Measurements from ENCODE around the gene FLT3. TPM values are rescaled to one million over a fixed set of nuclear protein-coding genes. Genes with fewer than 3 reads are reported as not detected.

FLT3 gene
- total and polyA plus RNA-seq, 2 of the 13 experiments (the other 11 are each of a cell fraction or from before 2014, with no cell fraction given) = not detected

DNA sequence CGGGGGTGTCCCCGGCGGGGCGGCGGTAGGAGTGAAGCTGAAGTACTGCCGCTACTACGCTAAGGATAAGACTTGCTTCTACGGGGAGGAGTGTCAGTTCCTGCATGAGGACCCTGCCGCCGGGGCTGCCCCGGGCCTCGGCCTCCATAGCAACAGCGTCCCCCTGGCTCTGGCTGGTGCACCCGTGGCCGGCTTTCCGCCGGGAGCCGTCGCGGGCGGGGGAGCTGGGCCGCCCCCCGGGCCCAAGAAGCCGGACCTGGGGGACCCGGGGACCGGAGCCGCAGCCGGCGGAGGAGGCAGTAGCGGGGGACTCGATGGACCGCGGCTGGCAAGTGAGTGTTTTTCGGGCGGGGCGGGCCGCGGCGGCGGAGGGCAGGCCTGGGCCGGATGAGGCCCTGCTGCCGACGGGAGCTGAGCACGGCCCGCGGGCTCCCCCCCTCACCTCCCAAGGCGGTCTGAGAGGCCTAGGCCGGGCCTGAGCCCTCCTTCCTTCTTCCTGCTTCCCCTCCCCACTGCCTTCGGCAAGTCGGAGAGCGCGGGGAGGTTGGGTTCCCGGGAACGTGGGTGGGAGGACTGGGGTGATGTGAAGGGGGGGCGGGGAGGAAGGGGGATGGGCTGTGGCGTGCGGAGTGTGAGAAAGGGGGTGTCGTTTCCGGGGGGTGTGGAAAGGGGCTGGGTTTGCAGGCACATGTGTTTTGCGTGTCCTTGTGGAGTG is 38.5 kb upstream of the FLT3 start (continued):
- TF ChIP-seq, protein P1, sequence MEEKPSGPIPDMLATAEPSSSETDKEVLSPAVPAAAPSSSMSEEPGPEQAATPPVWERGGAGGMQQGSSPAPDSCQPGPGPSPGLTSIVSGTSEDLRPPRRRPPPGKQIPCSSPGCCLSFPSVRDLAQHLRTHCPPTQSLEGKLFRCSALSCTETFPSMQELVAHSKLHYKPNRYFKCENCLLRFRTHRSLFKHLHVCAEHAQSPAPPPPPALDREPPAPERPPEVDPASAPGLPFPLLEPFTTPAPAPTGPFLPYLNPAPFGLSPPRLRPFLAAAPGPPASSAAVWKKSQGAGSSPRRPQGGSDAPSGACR (CRISPR knock-in tag; IDR thresholded peaks at IDR 0.05) = no peak; the same call in 1 of the 2 replicates
- TF ChIP-seq, protein P2, sequence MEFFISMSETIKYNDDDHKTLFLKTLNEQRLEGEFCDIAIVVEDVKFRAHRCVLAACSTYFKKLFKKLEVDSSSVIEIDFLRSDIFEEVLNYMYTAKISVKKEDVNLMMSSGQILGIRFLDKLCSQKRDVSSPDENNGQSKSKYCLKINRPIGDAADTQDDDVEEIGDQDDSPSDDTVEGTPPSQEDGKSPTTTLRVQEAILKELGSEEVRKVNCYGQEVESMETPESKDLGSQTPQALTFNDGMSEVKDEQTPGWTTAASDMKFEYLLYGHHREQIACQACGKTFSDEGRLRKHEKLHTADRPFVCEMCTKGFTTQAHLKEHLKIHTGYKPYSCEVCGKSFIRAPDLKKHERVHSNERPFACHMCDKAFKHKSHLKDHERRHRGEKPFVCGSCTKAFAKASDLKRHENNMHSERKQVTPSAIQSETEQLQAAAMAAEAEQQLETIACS (CRISPR knock-in tag; IDR thresholded peaks at IDR 0.05) = no peak
- TF ChIP-seq FIP1L1 (IDR thresholded peaks at IDR 0.05; ENCODE audit: borderline replicate concordance, insufficient read depth, low read depth, low read length) (no peak), ZNF713 (CRISPR knock-in tag; IDR thresholded peaks at IDR 0.05) (no peak), ZFP1 (CRISPR knock-in tag; IDR thresholded peaks at IDR 0.05) (no peak), NFE2 (CRISPR knock-in tag; IDR thresholded peaks at IDR 0.05) (no peak), NFRKB (IDR thresholded peaks at IDR 0.05) (no peak), SALL1 (CRISPR knock-in tag; IDR thresholded peaks at IDR 0.05) (peak; percentile 36; the same call in 1 of the 2 replicates), ZNF446 (CRISPR knock-in tag; IDR thresholded peaks at IDR 0.05) (no peak), ZNF792 (CRISPR knock-in tag; IDR thresholded peaks at IDR 0.05) (no peak), NR2F6 (IDR thresholded peaks at IDR 0.05) (no peak), NR2F6 (CRISPR knock-in tag; IDR thresholded peaks at IDR 0.05) (no peak), TBL1XR1 (IDR thresholded peaks at IDR 0.05; ENCODE audit: borderline replicate concordance, low read length, partially characterized antibody) (no peak), ZNF124 (CRISPR knock-in tag; IDR thresholded peaks at IDR 0.05) (no peak), TRIM24 (CRISPR knock-in tag; IDR thresholded peaks at IDR 0.05) (no peak), BRCA1 (CRISPR knock-in tag; IDR thresholded peaks at IDR 0.05) (no peak), KDM3A (CRISPR knock-in tag; IDR thresholded peaks at IDR 0.05; ENCODE audit: low read depth) (no peak), ZNF260 (CRISPR knock-in tag; IDR thresholded peaks at IDR 0.05; ENCODE audit: borderline replicate concordance, low read depth) (no peak), MYNN (CRISPR knock-in tag; IDR thresholded peaks at IDR 0.05; ENCODE audit: low read depth) (no peak)
- TF ChIP-seq, protein P3, sequence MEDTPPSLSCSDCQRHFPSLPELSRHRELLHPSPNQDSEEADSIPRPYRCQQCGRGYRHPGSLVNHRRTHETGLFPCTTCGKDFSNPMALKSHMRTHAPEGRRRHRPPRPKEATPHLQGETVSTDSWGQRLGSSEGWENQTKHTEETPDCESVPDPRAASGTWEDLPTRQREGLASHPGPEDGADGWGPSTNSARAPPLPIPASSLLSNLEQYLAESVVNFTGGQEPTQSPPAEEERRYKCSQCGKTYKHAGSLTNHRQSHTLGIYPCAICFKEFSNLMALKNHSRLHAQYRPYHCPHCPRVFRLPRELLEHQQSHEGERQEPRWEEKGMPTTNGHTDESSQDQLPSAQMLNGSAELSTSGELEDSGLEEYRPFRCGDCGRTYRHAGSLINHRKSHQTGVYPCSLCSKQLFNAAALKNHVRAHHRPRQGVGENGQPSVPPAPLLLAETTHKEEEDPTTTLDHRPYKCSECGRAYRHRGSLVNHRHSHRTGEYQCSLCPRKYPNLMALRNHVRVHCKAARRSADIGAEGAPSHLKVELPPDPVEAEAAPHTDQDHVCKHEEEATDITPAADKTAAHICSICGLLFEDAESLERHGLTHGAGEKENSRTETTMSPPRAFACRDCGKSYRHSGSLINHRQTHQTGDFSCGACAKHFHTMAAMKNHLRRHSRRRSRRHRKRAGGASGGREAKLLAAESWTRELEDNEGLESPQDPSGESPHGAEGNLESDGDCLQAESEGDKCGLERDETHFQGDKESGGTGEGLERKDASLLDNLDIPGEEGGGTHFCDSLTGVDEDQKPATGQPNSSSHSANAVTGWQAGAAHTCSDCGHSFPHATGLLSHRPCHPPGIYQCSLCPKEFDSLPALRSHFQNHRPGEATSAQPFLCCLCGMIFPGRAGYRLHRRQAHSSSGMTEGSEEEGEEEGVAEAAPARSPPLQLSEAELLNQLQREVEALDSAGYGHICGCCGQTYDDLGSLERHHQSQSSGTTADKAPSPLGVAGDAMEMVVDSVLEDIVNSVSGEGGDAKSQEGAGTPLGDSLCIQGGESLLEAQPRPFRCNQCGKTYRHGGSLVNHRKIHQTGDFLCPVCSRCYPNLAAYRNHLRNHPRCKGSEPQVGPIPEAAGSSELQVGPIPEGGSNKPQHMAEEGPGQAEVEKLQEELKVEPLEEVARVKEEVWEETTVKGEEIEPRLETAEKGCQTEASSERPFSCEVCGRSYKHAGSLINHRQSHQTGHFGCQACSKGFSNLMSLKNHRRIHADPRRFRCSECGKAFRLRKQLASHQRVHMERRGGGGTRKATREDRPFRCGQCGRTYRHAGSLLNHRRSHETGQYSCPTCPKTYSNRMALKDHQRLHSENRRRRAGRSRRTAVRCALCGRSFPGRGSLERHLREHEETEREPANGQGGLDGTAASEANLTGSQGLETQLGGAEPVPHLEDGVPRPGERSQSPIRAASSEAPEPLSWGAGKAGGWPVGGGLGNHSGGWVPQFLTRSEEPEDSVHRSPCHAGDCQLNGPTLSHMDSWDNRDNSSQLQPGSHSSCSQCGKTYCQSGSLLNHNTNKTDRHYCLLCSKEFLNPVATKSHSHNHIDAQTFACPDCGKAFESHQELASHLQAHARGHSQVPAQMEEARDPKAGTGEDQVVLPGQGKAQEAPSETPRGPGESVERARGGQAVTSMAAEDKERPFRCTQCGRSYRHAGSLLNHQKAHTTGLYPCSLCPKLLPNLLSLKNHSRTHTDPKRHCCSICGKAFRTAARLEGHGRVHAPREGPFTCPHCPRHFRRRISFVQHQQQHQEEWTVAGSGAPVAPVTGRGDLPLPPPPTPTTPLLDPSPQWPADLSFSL (CRISPR knock-in tag; IDR thresholded peaks at IDR 0.05) = no peak
- TF ChIP-seq, protein P4, sequence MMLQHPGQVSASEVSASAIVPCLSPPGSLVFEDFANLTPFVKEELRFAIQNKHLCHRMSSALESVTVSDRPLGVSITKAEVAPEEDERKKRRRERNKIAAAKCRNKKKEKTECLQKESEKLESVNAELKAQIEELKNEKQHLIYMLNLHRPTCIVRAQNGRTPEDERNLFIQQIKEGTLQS (CRISPR knock-in tag; IDR thresholded peaks at IDR 0.05) = no peak
- TF ChIP-seq, protein P5, sequence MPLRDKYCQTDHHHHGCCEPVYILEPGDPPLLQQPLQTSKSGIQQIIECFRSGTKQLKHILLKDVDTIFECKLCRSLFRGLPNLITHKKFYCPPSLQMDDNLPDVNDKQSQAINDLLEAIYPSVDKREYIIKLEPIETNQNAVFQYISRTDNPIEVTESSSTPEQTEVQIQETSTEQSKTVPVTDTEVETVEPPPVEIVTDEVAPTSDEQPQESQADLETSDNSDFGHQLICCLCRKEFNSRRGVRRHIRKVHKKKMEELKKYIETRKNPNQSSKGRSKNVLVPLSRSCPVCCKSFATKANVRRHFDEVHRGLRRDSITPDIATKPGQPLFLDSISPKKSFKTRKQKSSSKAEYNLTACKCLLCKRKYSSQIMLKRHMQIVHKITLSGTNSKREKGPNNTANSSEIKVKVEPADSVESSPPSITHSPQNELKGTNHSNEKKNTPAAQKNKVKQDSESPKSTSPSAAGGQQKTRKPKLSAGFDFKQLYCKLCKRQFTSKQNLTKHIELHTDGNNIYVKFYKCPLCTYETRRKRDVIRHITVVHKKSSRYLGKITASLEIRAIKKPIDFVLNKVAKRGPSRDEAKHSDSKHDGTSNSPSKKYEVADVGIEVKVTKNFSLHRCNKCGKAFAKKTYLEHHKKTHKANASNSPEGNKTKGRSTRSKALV (CRISPR knock-in tag; IDR thresholded peaks at IDR 0.05) = no peak
